ENCODE results near the gene NARS2.

- TF ChIP-seq EP300 (IDR thresholded peaks at IDR 0.05; ENCODE audit: borderline replicate concordance) = no peak
- no peak for TF ChIP-seq YY1 (IDR thresholded peaks at IDR 0.05; ENCODE audit: low read depth)
- TF ChIP-seq CEBPB (IDR thresholded peaks at IDR 0.05) = no peak
- no peak for TF ChIP-seq TAF1 (IDR thresholded peaks at IDR 0.05; ENCODE audit: low read depth)
- TF ChIP-seq RAD21 (IDR thresholded peaks at IDR 0.05; ENCODE audit: low read depth) = no peak
- TF ChIP-seq REST (IDR thresholded peaks at IDR 0.05; ENCODE audit: low read depth) = no peak
- TF ChIP-seq, protein P1, sequence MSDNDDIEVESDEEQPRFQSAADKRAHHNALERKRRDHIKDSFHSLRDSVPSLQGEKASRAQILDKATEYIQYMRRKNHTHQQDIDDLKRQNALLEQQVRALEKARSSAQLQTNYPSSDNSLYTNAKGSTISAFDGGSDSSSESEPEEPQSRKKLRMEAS (IDR thresholded peaks at IDR 0.05) = no peak
- TF ChIP-seq CREB1 (IDR thresholded peaks at IDR 0.05; ENCODE audit: low read depth) = no peak
- TF ChIP-seq NFIC (IDR thresholded peaks at IDR 0.05) = no peak
- TF ChIP-seq FOXM1 (IDR thresholded peaks at IDR 0.05; ENCODE audit: borderline replicate concordance, low read depth) = no peak
- TF ChIP-seq, protein P2, sequence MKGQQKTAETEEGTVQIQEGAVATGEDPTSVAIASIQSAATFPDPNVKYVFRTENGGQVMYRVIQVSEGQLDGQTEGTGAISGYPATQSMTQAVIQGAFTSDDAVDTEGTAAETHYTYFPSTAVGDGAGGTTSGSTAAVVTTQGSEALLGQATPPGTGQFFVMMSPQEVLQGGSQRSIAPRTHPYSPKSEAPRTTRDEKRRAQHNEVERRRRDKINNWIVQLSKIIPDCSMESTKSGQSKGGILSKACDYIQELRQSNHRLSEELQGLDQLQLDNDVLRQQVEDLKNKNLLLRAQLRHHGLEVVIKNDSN (IDR thresholded peaks at IDR 0.05) = no peak
- no peak for TF ChIP-seq TCF12 (IDR thresholded peaks at IDR 0.05; ENCODE audit: low read depth)
- no peak for TF ChIP-seq EGR1 (IDR thresholded peaks at IDR 0.05)
Measured at GRCh38 chr11:78423241-78423640, 151.4 kb downstream of the NARS2 start.
